Activated CD4-positive, alpha-beta T cell treated with anti-CD3 and anti-CD28 coated beads, Interleukin-2, Interleukin-6, amounts not matched to agents 100 ng/mL and 50 ng/mL, durations not matched to agents 16 hours and 8 hours (primary cell): ENCODE results near the gene TTC28.

ENCODE experiments used
- DNase-seq: peaks from one replicate; pipeline ENCODE4 v3.0.0-alpha.2; 2020

TTC28 gene

GRCh38 chr22:28341001-28341400, 338.6 kb downstream of the TTC28 start:
- DNase-seq: no peak

- DNase-seq: no peak
These were observed 346.6 kb downstream of the TTC28 start for GRCh38 chr22:28333088-28333487.

GRCh38 chr22:28332410-28332809, 347.2 kb downstream of the TTC28 start:
- no peak for DNase-seq

GRCh38 chr22:28331695-28332094, 347.9 kb downstream of the TTC28 start:
- no peak for DNase-seq

- peak; percentile 10 for DNase-seq
These were observed 350.2 kb downstream of the TTC28 start for GRCh38 chr22:28329186-28330073.

- peak; percentile 56 for DNase-seq
These were observed 350.9 kb downstream of the TTC28 start for GRCh38 chr22:28328756-28329155.

GRCh38 chr22:28316014-28316413, 363.6 kb downstream of the TTC28 start:
- DNase-seq: no peak

- DNase-seq: no peak
These were observed 364.7 kb downstream of the TTC28 start for GRCh38 chr22:28314959-28315358.

- DNase-seq: no peak
These were observed 369.3 kb downstream of the TTC28 start for GRCh38 chr22:28310299-28310698.

GRCh38 chr22:28299753-28300152, 379.9 kb downstream of the TTC28 start:
- peak; percentile 13 for DNase-seq

GRCh38 chr22:28299309-28299708, 380.3 kb downstream of the TTC28 start:
- DNase-seq: no peak

GRCh38 chr22:28297504-28297903, 382.1 kb downstream of the TTC28 start:
- DNase-seq: peak; percentile 23

GRCh38 chr22:28296452-28296851, 383.2 kb downstream of the TTC28 start:
- DNase-seq: no peak

- no peak for DNase-seq
These were observed 396.5 kb downstream of the TTC28 start for GRCh38 chr22:28283068-28283654.

- no peak for DNase-seq
These were observed 397.1 kb downstream of the TTC28 start for GRCh38 chr22:28282405-28283067.

- no peak for DNase-seq
These were observed 399.8 kb downstream of the TTC28 start for GRCh38 chr22:28279888-28280287.

- no peak for DNase-seq
These were observed 410.4 kb downstream of the TTC28 start for GRCh38 chr22:28269277-28269676.

- no peak for DNase-seq
These were observed 410.8 kb downstream of the TTC28 start for GRCh38 chr22:28268850-28269249.

GRCh38 chr22:28268171-28268570, 411.5 kb downstream of the TTC28 start:
- DNase-seq: no peak

GRCh38 chr22:28260619-28261018, 419.0 kb downstream of the TTC28 start:
- DNase-seq: no peak

GRCh38 chr22:28259774-28260312, 419.8 kb downstream of the TTC28 start:
- DNase-seq: no peak

GRCh38 chr22:28254396-28254795, 425.2 kb downstream of the TTC28 start:
- no peak for DNase-seq

- DNase-seq: no peak
These were observed 427.1 kb downstream of the TTC28 start for GRCh38 chr22:28252539-28252938.
